Kidney (tissue), 14 donors: ENCODE measurements around the gene TANC1. TPM values are rescaled to one million over a fixed set of nuclear protein-coding genes. Genes with fewer than 3 reads are reported as not detected.

ENCODE experiments used
- DNase-seq, 5 donors: peaks; one replicate each; pipeline ENCODE4 v3.0.0-alpha.2; 2013 to 2020
- FAIRE-seq: peaks from 2 replicates; lab custom pipeline; 2012; peaks lifted over from hg19 to GRCh38; lab: Jason Lieb, UNC
- H3K27ac ChIP-seq, 2 donors: one replicate each; pipeline ENCODE4 v1.7.0; 2013; ENCODE audit warnings: low read depth in 2 of 2, low read length in 2 of 2, inconsistent platforms in 1 of 2
- H3K27me3 ChIP-seq: one replicate; pipeline ENCODE4 v1.7.1; 2013; ENCODE audit warnings: low read length, inconsistent platforms; ENCODE audit not compliant: control insufficient read depth, insufficient read depth
- H3K36me3 ChIP-seq, 3 donors: one replicate each; pipeline versions ENCODE4 v1.7.0 to v1.7.1; 2013; ENCODE audit warnings: low read length in 3 of 3, control low read depth in 1 of 3, inconsistent platforms in 1 of 3; ENCODE audit not compliant: insufficient read depth in 3 of 3, control insufficient read depth in 2 of 3
- H3K4me1 ChIP-seq, 3 donors: one replicate each; pipeline versions ENCODE4 v1.7.0 to v1.7.1; 2013; ENCODE audit warnings: low read length in 3 of 3, inconsistent platforms in 1 of 3, low read depth in 1 of 3; ENCODE audit not compliant: control insufficient read depth in 2 of 3, insufficient read depth in 2 of 3
- H3K4me3 ChIP-seq, 3 donors: one replicate each; pipeline versions ENCODE4 v1.7.0 to v1.8.1; 2013; ENCODE audit warnings: low read length in 3 of 3, control low read depth in 1 of 3, inconsistent platforms in 1 of 3
- H3K9ac ChIP-seq, 3 donors: one replicate each; pipeline versions ENCODE4 v1.7.0 to v1.7.1; 2013; ENCODE audit warnings: low read length in 3 of 3, control low read depth in 1 of 3, inconsistent platforms in 1 of 3
- H3K9me3 ChIP-seq, 3 donors: one replicate each; pipeline versions ENCODE4 v1.7.0 to v1.7.1; 2013; ENCODE audit warnings: low read length in 3 of 3, control low read depth in 1 of 3, inconsistent platforms in 1 of 3; ENCODE audit not compliant: control insufficient read depth in 2 of 3, insufficient read depth in 1 of 3
- intact Hi-C: fragments of 100-400 bp; cut with DNase I; formaldehyde crosslinking; loops from one replicate; pipeline ENCODE4 v1.11.1; 2022
- polyA plus RNA-seq: library from polyadenylated mRNA; stranded (reverse); fragments of 350-450 nt; fragmentation: Illumina TruSeq; extraction: RNeasy Lipid Tissue Mini Kit (QIAGEN cat#74804); gene quantifications from one replicate; pipeline ENCODE4 v1.2.3, GENCODE V29; 2014; ENCODE audit warnings: low read depth, low replicate concordance; ENCODE audit not compliant: insufficient read depth
- total RNA-seq: library from RNA; stranded (reverse); fragmentation: NEBNext Ultra II Directional; extraction: Animal tissue kit (Norgen Biotek cat#: 25700); gene quantifications from one replicate; pipeline ENCODE4 v1.2.1, GENCODE V29; 2021
- TF ChIP-seq, protein P1 (sequence below): IDR thresholded peaks from 3 replicates; pipeline ENCODE4 v1.5.1; 2012; ENCODE audit warnings: mild to moderate bottlenecking, moderate library complexity, borderline replicate concordance; ENCODE audit not compliant: insufficient read depth; ENCODE audit errors: extremely low read depth
- donor health status: control.
- donor health status: control.
- donor health status: control.
- donor health status: control.
- donor health status: control.
- donor health status: DM: yes; HTN: yes; CAD: no.
- donor health status: Normal renal cell carcinoma (clear cell type).

The TANC1 gene
- total and polyA plus RNA-seq, 2 donors from 2014 or later = 9.2 to 39.0 TPM

DNA sequence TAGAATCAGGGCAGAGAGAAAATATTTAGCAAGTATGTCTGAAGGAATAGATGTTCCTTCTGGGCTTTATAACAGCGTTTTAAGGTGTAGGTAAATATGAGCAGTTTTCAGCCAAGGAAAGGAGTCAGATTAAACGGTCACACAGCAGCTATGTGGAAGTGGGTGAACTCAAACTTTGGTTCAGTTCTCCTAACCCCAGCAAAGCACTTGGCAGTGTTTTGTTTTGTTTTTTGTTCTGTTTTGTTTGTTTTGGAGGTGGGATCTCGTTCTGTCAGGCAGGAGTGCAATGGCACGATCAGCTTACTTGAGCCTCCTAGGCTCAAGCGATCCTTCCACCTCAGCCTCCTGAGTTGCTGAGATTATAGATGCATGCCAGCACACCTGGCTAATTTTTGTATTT lies 24.6 kb downstream of the TANC1 start:
- H3K27ac ChIP-seq = no peak overlapping the region
- DNase-seq = no peak
- peaks cover 0 to 4% (median 2%) of the 10 kb centered on the region in 3 donors for H3K4me1 ChIP-seq

DNA sequence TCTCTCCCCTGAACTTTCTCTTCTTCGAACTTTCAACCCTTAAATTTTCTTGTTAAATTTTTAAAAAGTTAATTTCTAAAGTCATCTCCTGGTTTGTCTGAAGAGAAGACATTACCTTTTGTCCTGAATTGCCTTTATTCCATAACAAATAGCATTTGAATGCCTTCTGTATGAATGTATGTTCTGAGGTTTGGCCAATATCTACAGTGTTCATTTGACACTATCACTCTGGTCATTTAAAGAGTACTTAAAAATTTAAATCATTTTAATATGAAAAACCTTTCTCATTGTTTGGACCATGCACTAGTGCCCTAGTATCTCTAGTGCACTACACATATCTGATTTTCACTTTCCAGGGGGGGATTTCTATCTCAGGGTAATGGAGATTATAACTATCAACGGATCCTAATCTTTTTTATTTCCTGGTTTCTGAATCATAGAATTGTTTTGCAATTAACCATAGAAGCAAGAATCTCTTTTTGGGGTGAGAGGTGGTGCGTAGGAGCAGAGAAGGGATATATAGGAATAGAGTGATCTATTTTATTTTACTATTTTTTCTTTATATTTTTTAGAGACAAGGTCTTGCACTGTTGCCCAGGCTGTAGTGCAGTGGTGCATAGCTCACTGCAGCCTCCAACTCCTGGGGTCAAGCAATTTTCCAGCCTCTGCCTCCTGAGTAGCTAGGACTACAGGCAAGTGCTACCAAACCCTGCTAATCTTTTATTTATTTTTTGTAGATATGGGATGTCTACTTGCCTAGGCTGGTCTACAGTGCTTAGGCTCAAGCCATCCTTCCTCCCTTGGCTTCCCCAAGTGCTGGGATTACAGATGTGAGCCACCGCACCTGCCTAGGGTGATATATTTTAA lies 25.5 kb downstream of the TANC1 start:
- H3K36me3 ChIP-seq = no peaks in the 10 kb centered on the region
- H3K27me3 ChIP-seq = no peaks in the 10 kb centered on the region
- no peaks in the 10 kb centered on the region for H3K9me3 ChIP-seq
- FAIRE-seq (no peak), DNase-seq (no peak)
- no peak overlapping the region for H3K27ac ChIP-seq
- peaks cover 0 to 11% (median 2%) of the 10 kb centered on the region in 3 donors for H3K4me1 ChIP-seq
- no peak overlapping the region for H3K4me3 ChIP-seq
- TF ChIP-seq, protein P1, sequence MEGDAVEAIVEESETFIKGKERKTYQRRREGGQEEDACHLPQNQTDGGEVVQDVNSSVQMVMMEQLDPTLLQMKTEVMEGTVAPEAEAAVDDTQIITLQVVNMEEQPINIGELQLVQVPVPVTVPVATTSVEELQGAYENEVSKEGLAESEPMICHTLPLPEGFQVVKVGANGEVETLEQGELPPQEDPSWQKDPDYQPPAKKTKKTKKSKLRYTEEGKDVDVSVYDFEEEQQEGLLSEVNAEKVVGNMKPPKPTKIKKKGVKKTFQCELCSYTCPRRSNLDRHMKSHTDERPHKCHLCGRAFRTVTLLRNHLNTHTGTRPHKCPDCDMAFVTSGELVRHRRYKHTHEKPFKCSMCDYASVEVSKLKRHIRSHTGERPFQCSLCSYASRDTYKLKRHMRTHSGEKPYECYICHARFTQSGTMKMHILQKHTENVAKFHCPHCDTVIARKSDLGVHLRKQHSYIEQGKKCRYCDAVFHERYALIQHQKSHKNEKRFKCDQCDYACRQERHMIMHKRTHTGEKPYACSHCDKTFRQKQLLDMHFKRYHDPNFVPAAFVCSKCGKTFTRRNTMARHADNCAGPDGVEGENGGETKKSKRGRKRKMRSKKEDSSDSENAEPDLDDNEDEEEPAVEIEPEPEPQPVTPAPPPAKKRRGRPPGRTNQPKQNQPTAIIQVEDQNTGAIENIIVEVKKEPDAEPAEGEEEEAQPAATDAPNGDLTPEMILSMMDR = no peak
- intact Hi-C loops = no loop called here
- H3K9ac ChIP-seq = no peak overlapping the region

More for the DNA sequence above, 24.6 kb downstream of the TANC1 start:
- H3K9ac ChIP-seq = no peak overlapping the region
- FAIRE-seq = no peak
- intact Hi-C loops = no loop called here
- H3K36me3 ChIP-seq = no peaks in the 10 kb centered on the region
- no peaks in the 10 kb centered on the region for H3K9me3 ChIP-seq
- TF ChIP-seq, protein P1 = no peak
- H3K27me3 ChIP-seq = no peaks in the 10 kb centered on the region
- H3K4me3 ChIP-seq = no peak overlapping the region

DNA sequence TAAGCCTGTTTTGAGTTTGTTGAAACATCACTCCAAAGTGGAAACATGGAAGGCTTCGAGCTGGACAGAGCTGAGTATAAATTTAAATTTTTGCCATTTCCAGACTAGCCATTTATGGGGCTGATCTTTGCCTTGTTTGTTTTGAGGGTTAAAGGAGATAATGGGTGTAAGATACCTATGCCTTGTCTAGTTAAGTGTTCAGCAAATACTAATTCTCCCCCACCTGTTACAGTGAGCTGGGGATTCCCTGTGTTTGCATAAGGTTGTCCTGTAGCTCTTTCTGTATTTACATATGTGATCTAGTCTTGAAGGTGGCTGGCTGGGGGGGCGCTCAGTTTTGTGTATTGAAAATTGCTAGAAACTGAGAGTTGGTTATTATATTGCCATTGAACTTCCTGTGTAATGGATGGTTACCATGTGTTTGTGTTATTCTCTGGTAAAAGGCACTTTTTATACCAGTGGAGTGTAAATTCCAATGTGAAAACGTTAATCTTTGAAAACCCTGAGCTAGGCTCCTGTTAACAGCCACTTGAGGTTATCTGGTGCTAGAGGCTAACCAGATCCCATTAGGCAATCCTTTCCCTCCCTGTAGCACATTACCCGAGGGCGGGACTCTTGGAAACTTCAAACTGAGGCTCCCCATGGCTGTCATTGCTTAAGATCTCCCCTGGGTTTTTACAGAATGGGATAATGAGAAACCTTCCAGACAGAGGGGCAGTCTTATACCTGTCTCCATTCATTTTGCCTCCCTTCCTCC lies 26.7 kb downstream of the TANC1 start:
- intact Hi-C loops = no loop called here
- H3K36me3 ChIP-seq = no peaks in the 10 kb centered on the region
- no peak overlapping the region for H3K9ac ChIP-seq
- FAIRE-seq (no peak), DNase-seq (no peak)
- TF ChIP-seq, protein P1 = no peak
- no peaks in the 10 kb centered on the region for H3K9me3 ChIP-seq
- H3K4me3 ChIP-seq = no peak overlapping the region
- no peaks in the 10 kb centered on the region for H3K27me3 ChIP-seq
- peaks cover 2 to 17% (median 5%) of the 10 kb centered on the region in 3 donors for H3K4me1 ChIP-seq
- H3K27ac ChIP-seq = no peak overlapping the region
